HCT116 (cell line): ENCODE data around the gene PRDX2. TPM values are rescaled to one million over a fixed set of nuclear protein-coding genes. Genes with fewer than 3 reads are reported as not detected.

Source experiments
- ATAC-seq: fragments of 200-7000 bp; cut with Tn5 transposase; 2 replicates; pipeline ENCODE4 v1.9.1; 2020; ENCODE audit warnings: mild to moderate bottlenecking, moderate library complexity
- BruUV-seq: library from RNA; stranded (reverse); fragments of 400-500 nt; replicated peaks from 2 replicates; lab custom pipeline; 2021; lab: Mats Ljungman, UMichigan
- CTCF ChIA-PET: fragments of 300-600 bp; sonication (Branson Sonifier 250); formaldehyde crosslinking; loops from one replicate; lab custom pipeline; 2021; ENCODE audit warnings: antibody characterized with exemption; lab: Charles Lee
- POLR2A ChIA-PET: fragments of 300-600, 350-600 bp; sonication (Branson Sonifier 250); formaldehyde crosslinking; loops from one replicate; lab custom pipeline; 2021; ENCODE audit warnings: antibody characterized with exemption; lab: Charles Lee
- RAD21 ChIA-PET, 2 experiments: fragments of 300-600 bp; sonication (Branson Sonifier 250); formaldehyde crosslinking; loops; one replicate each; lab custom pipeline; 2023; ENCODE audit warnings: low total read pairs in 2 of 2; ENCODE audit not compliant: uncharacterized antibody in 2 of 2, unreplicated experiment in 2 of 2, low non-redundant PET in 1 of 2; lab: Charles Lee
- DNase-seq: peaks from one replicate; pipeline ENCODE4 v3.0.0-alpha.2; 2010; ENCODE audit warnings: low read depth, low spot score
- H2AFZ ChIP-seq: fragments of 200-600 bp; shearing (Covaris generic), sonication (generic); 2 replicates; pipeline ENCODE4 v1.6.1; 2017; ENCODE audit warnings: low read depth, mixed run types, mixed read lengths, antibody characterized with exemption, low read length; ENCODE audit not compliant: poor library complexity, severe bottlenecking
- H3K27ac ChIP-seq: 2 replicates; pipeline ENCODE4 v1.5.1; 2012; ENCODE audit warnings: low read depth, low read length
- H3K27me3 ChIP-seq: fragments of 200-600 bp; sonication (generic); 2 replicates; pipeline ENCODE4 v1.6.1; 2016; ENCODE audit warnings: mixed run types, low read length, mixed read lengths; ENCODE audit not compliant: insufficient read depth
- H3K36me3 ChIP-seq, 2 experiments: fragments of 200-500 bp in 1 of 2; fragments of 200-600 bp in 1 of 2; sonication (Bioruptor generic) in 1 of 2; sonication (generic) in 1 of 2; 2 replicates each; pipeline versions ENCODE4 v1.5.1 to v1.6.1; 2014 to 2016; ENCODE audit warnings: low read length in 2 of 2, inconsistent platforms in 1 of 2, mixed read lengths in 1 of 2, mixed run types in 1 of 2; ENCODE audit not compliant: insufficient read depth in 2 of 2, control insufficient read depth in 1 of 2
- H3K4me1 ChIP-seq, 2 experiments: fragments of 200-600 bp in 1 of 2; sonication (generic) in 1 of 2; 2 replicates each; pipeline versions ENCODE4 v1.5.1 to v1.6.1; 2012 to 2017; ENCODE audit warnings: low read length in 2 of 2, inconsistent platforms in 1 of 2, mild to moderate bottlenecking in 1 of 2, mixed read lengths in 1 of 2, mixed run types in 1 of 2, moderate library complexity in 1 of 2; ENCODE audit not compliant: insufficient read depth in 2 of 2, control insufficient read depth in 1 of 2
- H3K4me2 ChIP-seq: fragments of 200-600 bp; sonication (generic); 2 replicates; pipeline ENCODE4 v1.6.1; 2017; ENCODE audit warnings: mixed run types, low read length, mixed read lengths
- H3K4me3 ChIP-seq, 2 experiments: fragments of 200-600 bp in 1 of 2; sonication (generic) in 1 of 2; replicated peaks in 1 of 2; 2 replicates each; pipeline ENCODE4 v1.5.1; 2011 to 2016; ENCODE audit warnings: low read length in 2 of 2, control low read depth in 1 of 2, low read depth in 1 of 2, mild to moderate bottlenecking in 1 of 2, mixed read lengths in 1 of 2, mixed run types in 1 of 2
- H3K79me2 ChIP-seq: fragments of 200-600 bp; sonication (generic); 2 replicates; pipeline ENCODE4 v1.6.1; 2017; ENCODE audit warnings: mild to moderate bottlenecking, mixed run types, low read length, moderate library complexity, mixed read lengths; ENCODE audit not compliant: insufficient read depth
- H3K9ac ChIP-seq: fragments of 200-600 bp; sonication (generic); 2 replicates; pipeline ENCODE4 v1.6.1; 2016; ENCODE audit warnings: low read length, mixed read lengths
- H3K9me2 ChIP-seq: fragments of 200-600 bp; sonication (generic), shearing (Covaris generic); 2 replicates; pipeline ENCODE4 v1.6.1; 2017; ENCODE audit warnings: mixed run types, mild to moderate bottlenecking, moderate library complexity; ENCODE audit not compliant: insufficient read depth
- H3K9me3 ChIP-seq, 2 experiments: fragments of 200-500 bp in 1 of 2; fragments of 200-600 bp in 1 of 2; sonication (Bioruptor generic) in 1 of 2; sonication (generic) in 1 of 2; 2 replicates each; pipeline ENCODE4 v1.6.1; 2014 to 2017; ENCODE audit warnings: low read length in 2 of 2, mixed read lengths in 2 of 2, inconsistent platforms in 1 of 2, low read depth in 1 of 2, mild to moderate bottlenecking in 1 of 2, mixed run types in 1 of 2, moderate library complexity in 1 of 2; ENCODE audit not compliant: control insufficient read depth in 1 of 2, insufficient read depth in 1 of 2
- H4K20me1 ChIP-seq: fragments of 200-600 bp; sonication (generic), shearing (Covaris generic); 2 replicates; pipeline ENCODE4 v1.6.1; 2017; ENCODE audit warnings: mixed run types, mild to moderate bottlenecking, moderate library complexity; ENCODE audit not compliant: insufficient read depth
- CBX3 ChIP-seq: IDR thresholded peaks from 2 replicates; pipeline ENCODE4 v1.6.1; 2012; ENCODE audit warnings: low read depth
- CEBPB ChIP-seq: IDR thresholded peaks from 2 replicates; pipeline ENCODE4 v1.6.1; 2012; ENCODE audit warnings: low read depth
- EGR1 ChIP-seq: IDR thresholded peaks from 2 replicates; pipeline ENCODE4 v1.6.1; 2012; ENCODE audit warnings: low read depth
- ELF1 ChIP-seq: IDR thresholded peaks from 2 replicates; pipeline ENCODE4 v1.6.1; 2012; ENCODE audit warnings: low read depth, borderline replicate concordance
- EZH2phosphoT487 ChIP-seq: fragments of 200-600 bp; IDR thresholded peaks from 2 replicates; pipeline ENCODE4 v1.6.1; 2018; ENCODE audit warnings: antibody characterized with exemption, borderline replicate concordance
- FOSL1 ChIP-seq: IDR thresholded peaks from 2 replicates; pipeline ENCODE4 v1.6.1; 2012; ENCODE audit warnings: low read depth
- JUND ChIP-seq: IDR thresholded peaks from 2 replicates; pipeline ENCODE4 v1.6.1; 2012
- POLR2A ChIP-seq: IDR thresholded peaks from 2 replicates; pipeline ENCODE4 v1.7.0; 2011; ENCODE audit warnings: borderline replicate concordance; ENCODE audit not compliant: insufficient read depth, insufficient read length; ENCODE audit errors: extremely low read depth
- RAD21 ChIP-seq: IDR thresholded peaks from 2 replicates; pipeline ENCODE4 v1.6.1; 2012; ENCODE audit warnings: low read depth, mild to moderate bottlenecking
- SIN3A ChIP-seq: IDR thresholded peaks from 2 replicates; pipeline ENCODE4 v1.6.1; 2012; ENCODE audit warnings: low read depth
- SP1 ChIP-seq: IDR thresholded peaks from 2 replicates; pipeline ENCODE4 v1.6.1; 2012; ENCODE audit warnings: low read depth
- SRF ChIP-seq: IDR thresholded peaks from 2 replicates; pipeline ENCODE4 v1.6.1; 2012; ENCODE audit warnings: low read depth
- TCF7L2 ChIP-seq: IDR thresholded peaks from 2 replicates; pipeline ENCODE4 v1.7.0; 2011; ENCODE audit warnings: borderline replicate concordance, inconsistent platforms; ENCODE audit not compliant: insufficient read depth, insufficient read length; ENCODE audit errors: extremely low read depth
- ZFX ChIP-seq: fragments of 450-650 bp; IDR thresholded peaks from 2 replicates; pipeline ENCODE4 v1.6.1; 2017
- ZNF274 ChIP-seq: fragments of 200-500 bp; sonication (Bioruptor generic); IDR thresholded peaks from 2 replicates; pipeline ENCODE4 v1.6.1; 2014; ENCODE audit warnings: mild to moderate bottlenecking, low read depth, low read length, inconsistent platforms
- intact Hi-C: fragments of 100-400 bp; cut with micrococcal nuclease; formaldehyde crosslinking; loops from 2 replicates; pipeline ENCODE4 v1.10.0; 2022
- total RNA-seq: library from RNA; stranded (reverse); gene quantifications from one replicate; pipeline ENCODE4 v1.2.1, GENCODE V29; 2021; ENCODE audit not compliant: unreplicated experiment
- TF ChIP-seq, protein P1 (sequence below): IDR thresholded peaks from 2 replicates; pipeline ENCODE4 v1.6.1; 2011; ENCODE audit warnings: mild to moderate bottlenecking, low read length, moderate library complexity; ENCODE audit not compliant: insufficient replicate concordance; ENCODE audit errors: extremely low read depth
- TF ChIP-seq, protein P2 (sequence below): IDR thresholded peaks from 2 replicates; pipeline ENCODE4 v1.6.1; 2012; ENCODE audit warnings: low read depth
- TF ChIP-seq, protein P3 (sequence below), 3 experiments: fragments of 200-600 bp in 1 of 3; sonication (generic) in 1 of 3; IDR thresholded peaks in 2 of 3; conservative IDR thresholded peaks in 1 of 3; 2 replicates each; pipeline ENCODE4 v1.5.1; 2012 to 2017; ENCODE audit warnings: low read depth in 2 of 3, low read length in 2 of 3, antibody characterized with exemption in 1 of 3, borderline replicate concordance in 1 of 3, control low read depth in 1 of 3, mild to moderate bottlenecking in 1 of 3, mixed read lengths in 1 of 3, mixed run types in 1 of 3, moderate library complexity in 1 of 3; ENCODE audit not compliant: insufficient read depth in 1 of 3
- TF ChIP-seq, protein P4 (sequence below): IDR thresholded peaks from 2 replicates; pipeline ENCODE4 v1.6.1; 2012

The PRDX2 gene
- total RNA-seq, 1 experiment from 2014 or later: 387 TPM

DNA sequence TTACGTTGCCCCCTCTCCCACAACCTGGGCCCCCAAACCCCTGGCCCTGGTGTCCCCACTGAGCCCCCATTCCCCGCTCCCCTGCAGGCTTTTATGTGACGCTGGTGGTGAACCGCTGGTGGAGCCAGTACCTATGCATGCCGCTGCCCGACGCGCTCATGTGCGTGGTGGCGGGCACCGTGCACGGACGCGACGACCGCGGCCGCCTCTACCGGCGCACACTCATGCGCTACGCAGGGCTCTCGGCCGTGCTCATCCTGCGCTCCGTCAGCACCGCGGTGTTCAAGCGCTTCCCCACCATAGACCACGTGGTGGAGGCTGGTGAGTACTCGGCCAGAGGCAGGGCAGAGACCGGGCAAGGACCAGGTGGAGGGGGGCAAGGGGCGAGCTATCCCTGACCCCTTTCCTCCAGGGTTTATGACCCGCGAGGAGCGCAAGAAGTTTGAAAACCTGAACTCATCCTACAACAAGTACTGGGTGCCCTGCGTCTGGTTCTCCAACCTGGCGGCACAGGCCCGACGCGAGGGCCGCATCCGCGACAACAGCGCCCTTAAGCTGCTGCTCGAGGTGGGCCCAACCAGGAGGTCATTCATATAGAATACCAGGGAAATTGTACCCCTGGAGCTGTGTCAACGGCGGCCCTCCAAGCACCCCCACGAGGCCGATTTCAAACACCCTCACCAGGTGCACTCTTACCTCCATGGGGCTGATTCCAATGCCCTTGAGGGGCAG, 47.0 kb downstream of the PRDX2 start:
- RAD21 ChIA-PET: no interaction called here
- POLR2A ChIA-PET: no interaction called here

More for the DNA sequence above, 47.0 kb downstream of the PRDX2 start:
- no peaks in the 10 kb centered on the region for H3K36me3 ChIP-seq
- H2AFZ ChIP-seq: no peak overlapping the region
- no peaks in the 10 kb centered on the region for H3K9me3 ChIP-seq
- no peak overlapping the region for H3K9ac ChIP-seq
- no peak overlapping the region for H3K27ac ChIP-seq
- TF ChIP-seq CEBPB: no peak
- no peak for TF ChIP-seq SIN3A
- TF ChIP-seq JUND: no peak
- no peak for TF ChIP-seq SP1
- TF ChIP-seq ZFX: no peak
- TF ChIP-seq, protein P1, sequence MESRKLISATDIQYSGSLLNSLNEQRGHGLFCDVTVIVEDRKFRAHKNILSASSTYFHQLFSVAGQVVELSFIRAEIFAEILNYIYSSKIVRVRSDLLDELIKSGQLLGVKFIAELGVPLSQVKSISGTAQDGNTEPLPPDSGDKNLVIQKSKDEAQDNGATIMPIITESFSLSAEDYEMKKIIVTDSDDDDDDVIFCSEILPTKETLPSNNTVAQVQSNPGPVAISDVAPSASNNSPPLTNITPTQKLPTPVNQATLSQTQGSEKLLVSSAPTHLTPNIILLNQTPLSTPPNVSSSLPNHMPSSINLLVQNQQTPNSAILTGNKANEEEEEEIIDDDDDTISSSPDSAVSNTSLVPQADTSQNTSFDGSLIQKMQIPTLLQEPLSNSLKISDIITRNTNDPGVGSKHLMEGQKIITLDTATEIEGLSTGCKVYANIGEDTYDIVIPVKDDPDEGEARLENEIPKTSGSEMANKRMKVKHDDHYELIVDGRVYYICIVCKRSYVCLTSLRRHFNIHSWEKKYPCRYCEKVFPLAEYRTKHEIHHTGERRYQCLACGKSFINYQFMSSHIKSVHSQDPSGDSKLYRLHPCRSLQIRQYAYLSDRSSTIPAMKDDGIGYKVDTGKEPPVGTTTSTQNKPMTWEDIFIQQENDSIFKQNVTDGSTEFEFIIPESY: no peak
- TF ChIP-seq, protein P2, sequence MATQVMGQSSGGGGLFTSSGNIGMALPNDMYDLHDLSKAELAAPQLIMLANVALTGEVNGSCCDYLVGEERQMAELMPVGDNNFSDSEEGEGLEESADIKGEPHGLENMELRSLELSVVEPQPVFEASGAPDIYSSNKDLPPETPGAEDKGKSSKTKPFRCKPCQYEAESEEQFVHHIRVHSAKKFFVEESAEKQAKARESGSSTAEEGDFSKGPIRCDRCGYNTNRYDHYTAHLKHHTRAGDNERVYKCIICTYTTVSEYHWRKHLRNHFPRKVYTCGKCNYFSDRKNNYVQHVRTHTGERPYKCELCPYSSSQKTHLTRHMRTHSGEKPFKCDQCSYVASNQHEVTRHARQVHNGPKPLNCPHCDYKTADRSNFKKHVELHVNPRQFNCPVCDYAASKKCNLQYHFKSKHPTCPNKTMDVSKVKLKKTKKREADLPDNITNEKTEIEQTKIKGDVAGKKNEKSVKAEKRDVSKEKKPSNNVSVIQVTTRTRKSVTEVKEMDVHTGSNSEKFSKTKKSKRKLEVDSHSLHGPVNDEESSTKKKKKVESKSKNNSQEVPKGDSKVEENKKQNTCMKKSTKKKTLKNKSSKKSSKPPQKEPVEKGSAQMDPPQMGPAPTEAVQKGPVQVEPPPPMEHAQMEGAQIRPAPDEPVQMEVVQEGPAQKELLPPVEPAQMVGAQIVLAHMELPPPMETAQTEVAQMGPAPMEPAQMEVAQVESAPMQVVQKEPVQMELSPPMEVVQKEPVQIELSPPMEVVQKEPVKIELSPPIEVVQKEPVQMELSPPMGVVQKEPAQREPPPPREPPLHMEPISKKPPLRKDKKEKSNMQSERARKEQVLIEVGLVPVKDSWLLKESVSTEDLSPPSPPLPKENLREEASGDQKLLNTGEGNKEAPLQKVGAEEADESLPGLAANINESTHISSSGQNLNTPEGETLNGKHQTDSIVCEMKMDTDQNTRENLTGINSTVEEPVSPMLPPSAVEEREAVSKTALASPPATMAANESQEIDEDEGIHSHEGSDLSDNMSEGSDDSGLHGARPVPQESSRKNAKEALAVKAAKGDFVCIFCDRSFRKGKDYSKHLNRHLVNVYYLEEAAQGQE: no peak
- TF ChIP-seq, protein P3, sequence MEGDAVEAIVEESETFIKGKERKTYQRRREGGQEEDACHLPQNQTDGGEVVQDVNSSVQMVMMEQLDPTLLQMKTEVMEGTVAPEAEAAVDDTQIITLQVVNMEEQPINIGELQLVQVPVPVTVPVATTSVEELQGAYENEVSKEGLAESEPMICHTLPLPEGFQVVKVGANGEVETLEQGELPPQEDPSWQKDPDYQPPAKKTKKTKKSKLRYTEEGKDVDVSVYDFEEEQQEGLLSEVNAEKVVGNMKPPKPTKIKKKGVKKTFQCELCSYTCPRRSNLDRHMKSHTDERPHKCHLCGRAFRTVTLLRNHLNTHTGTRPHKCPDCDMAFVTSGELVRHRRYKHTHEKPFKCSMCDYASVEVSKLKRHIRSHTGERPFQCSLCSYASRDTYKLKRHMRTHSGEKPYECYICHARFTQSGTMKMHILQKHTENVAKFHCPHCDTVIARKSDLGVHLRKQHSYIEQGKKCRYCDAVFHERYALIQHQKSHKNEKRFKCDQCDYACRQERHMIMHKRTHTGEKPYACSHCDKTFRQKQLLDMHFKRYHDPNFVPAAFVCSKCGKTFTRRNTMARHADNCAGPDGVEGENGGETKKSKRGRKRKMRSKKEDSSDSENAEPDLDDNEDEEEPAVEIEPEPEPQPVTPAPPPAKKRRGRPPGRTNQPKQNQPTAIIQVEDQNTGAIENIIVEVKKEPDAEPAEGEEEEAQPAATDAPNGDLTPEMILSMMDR (IDR thresholded peaks at IDR 0.05 in 2 of 3, conservative IDR thresholded peaks at IDR 0.05 in 1 of 3; ENCODE audit: borderline replicate concordance in 1 of 3, insufficient read depth in 1 of 3, low read depth in 2 of 3, low read length in 2 of 3): no peak
- no peak for TF ChIP-seq TCF7L2
- no peak for TF ChIP-seq EGR1
- no peak for TF ChIP-seq FOSL1
- TF ChIP-seq CBX3: no peak
- no peak for TF ChIP-seq ZNF274
- TF ChIP-seq ELF1: no peak
- TF ChIP-seq, protein P4, sequence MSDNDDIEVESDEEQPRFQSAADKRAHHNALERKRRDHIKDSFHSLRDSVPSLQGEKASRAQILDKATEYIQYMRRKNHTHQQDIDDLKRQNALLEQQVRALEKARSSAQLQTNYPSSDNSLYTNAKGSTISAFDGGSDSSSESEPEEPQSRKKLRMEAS: no peak
- TF ChIP-seq POLR2A: no peak
- no peak for TF ChIP-seq EZH2phosphoT487
- TF ChIP-seq RAD21: no peak
- TF ChIP-seq SRF: no peak
- CTCF ChIA-PET: interaction anchor here (1.2 to 1.5 kb wide), 3 partner anchors 12 to 38 kb away, joined by 3 to 4 read pairs (median 3); no protein-coding TSS in a partner anchor
- no peak overlapping the region for H3K4me3 ChIP-seq
- ATAC-seq (no peak), DNase-seq (no peak)
- H3K9me2 ChIP-seq: no peaks in the 10 kb centered on the region
- intact Hi-C loops: no loop called here
- H4K20me1 ChIP-seq: no peaks in the 10 kb centered on the region
- no peaks in the 10 kb centered on the region for H3K27me3 ChIP-seq
- peaks cover 4 to 13% of the 10 kb centered on the region in 2 experiments; a peak in 3 of 4 replicates for H3K4me1 ChIP-seq
- no peak overlapping the region for H3K4me2 ChIP-seq
- H3K79me2 ChIP-seq: no peaks in the 10 kb centered on the region
- BruUV-seq: no TSS peak
